ENCODE data around the gene ECPAS.

Gene ECPAS

DNA sequence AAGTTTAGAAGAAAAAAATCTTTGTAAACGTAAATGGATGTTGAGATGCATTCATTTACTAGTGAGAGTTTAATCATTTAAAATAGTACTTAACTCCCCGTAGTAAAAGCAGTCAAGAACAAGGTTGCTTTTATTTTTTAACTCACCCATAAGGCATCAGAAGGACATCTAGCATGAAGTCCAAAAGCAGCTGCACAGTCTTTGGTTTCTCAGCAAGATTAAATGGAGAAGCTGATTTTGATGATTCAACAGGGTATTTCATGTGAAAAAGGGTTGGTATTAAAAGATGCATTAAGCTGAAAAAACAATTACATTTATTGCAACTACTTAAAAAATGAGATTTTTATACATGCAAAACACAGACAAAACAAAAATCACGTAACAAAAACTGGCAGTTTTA lies 44.0 kb downstream of the ECPAS start:
- TF ChIP-seq, protein P1, sequence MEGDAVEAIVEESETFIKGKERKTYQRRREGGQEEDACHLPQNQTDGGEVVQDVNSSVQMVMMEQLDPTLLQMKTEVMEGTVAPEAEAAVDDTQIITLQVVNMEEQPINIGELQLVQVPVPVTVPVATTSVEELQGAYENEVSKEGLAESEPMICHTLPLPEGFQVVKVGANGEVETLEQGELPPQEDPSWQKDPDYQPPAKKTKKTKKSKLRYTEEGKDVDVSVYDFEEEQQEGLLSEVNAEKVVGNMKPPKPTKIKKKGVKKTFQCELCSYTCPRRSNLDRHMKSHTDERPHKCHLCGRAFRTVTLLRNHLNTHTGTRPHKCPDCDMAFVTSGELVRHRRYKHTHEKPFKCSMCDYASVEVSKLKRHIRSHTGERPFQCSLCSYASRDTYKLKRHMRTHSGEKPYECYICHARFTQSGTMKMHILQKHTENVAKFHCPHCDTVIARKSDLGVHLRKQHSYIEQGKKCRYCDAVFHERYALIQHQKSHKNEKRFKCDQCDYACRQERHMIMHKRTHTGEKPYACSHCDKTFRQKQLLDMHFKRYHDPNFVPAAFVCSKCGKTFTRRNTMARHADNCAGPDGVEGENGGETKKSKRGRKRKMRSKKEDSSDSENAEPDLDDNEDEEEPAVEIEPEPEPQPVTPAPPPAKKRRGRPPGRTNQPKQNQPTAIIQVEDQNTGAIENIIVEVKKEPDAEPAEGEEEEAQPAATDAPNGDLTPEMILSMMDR (IDR thresholded peaks at IDR 0.05): no peak
- H3K36me3 ChIP-seq: peaks cover 72% of the 10 kb centered on the region

DNA sequence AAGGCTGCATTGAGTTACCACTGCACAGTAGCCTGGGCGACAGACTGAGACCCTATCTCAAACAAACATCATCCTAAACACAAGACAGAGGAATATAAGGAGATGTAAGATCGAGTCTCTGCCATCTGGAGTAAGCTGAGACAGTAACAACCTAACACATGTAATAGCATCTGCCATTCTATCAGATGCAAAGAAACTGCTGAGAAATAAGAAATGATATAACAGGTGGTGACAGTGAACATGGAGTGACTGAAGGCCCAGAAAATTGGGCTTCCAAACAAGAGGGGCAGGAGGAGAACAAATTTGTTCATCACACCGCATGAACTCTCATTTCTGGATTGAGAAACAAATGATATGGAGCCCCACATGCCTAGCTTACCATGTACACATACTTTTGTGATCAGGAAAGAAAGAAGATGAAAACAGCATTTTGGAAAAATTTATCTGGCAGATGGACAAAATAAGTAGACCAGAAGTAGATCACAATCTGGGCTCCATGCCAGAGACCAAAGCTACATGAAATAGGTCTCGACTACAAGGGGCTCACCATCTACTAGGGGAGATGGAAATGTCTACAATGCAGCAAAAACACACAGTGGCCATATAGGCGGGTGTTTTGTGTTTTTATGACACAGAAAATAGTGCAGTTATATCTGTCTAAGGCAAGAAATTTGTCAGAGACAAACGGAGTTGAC lies 45.5 kb downstream of the ECPAS start:
- H3K27me3 ChIP-seq: no peaks in the 10 kb centered on the region
- TF ChIP-seq, protein P1 (IDR thresholded peaks at IDR 0.05): no peak

More for the DNA sequence above, 44.0 kb downstream of the ECPAS start:
- Histone ChIP-seq H3K4me3 (ENCODE audit: low read depth in 1 of 2, low read length in 1 of 2) (no peak overlapping the region), H3K27ac (no peak overlapping the region), H3K4me1 (ENCODE audit: control insufficient read depth in 1 of 2, insufficient read depth in 1 of 2, low read depth in 1 of 2, low read length in 1 of 2) (no peaks in the 10 kb centered on the region), H3K27me3 (no peaks in the 10 kb centered on the region), H3K9me3 (no peaks in the 10 kb centered on the region)

DNA sequence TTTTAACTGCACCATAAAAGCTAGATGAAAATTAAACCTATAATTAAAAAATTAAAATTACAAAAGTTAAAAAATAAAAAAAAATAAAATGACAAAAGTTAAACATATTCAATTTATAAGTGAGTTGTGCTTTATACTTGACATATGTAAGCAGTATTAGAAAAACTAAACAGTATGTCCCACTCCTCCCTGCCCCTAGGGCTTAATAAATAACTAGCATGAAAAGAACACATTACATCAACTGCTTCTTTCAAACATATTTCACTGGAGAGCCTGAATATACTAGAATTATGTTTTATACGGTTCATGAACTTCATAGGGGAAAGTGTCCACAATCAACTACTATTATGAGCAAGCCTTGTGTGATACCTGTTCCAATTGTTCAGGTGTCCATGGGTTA lies 47.6 kb downstream of the ECPAS start:
- TF ChIP-seq, protein P1 (IDR thresholded peaks at IDR 0.05): no peak
- H3K36me3 ChIP-seq: peaks cover 60% of the 10 kb centered on the region

More for the DNA sequence above, 45.5 kb downstream of the ECPAS start:
- H3K4me1 ChIP-seq (ENCODE audit: control insufficient read depth in 1 of 2, insufficient read depth in 1 of 2, low read depth in 1 of 2, low read length in 1 of 2): no peaks in the 10 kb centered on the region
- peaks cover 62% of the 10 kb centered on the region for H3K36me3 ChIP-seq
- H3K4me3 ChIP-seq (ENCODE audit: low read depth in 1 of 2, low read length in 1 of 2): no peak overlapping the region
- no peak overlapping the region for H3K27ac ChIP-seq
- no peaks in the 10 kb centered on the region for H3K9me3 ChIP-seq

DNA sequence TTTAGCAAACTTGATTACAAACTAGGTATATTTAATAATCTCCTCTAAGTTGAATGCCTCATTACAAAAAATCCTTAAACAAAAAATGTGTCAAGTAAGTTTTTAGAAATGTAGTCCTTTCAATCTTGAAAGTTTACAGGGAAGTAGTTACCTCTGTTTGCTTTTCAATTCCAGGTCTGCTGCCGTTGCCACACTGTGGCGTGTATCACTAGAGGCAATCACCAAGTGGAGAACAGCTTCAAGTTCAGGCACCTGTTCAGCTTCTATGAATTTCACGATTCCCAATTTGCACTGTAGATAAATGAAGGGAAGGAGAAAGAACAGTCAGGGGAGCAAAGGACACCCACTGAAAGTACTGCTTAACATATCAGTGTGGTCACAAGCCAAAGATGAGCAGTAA lies 51.1 kb downstream of the ECPAS start:
- TF ChIP-seq, protein P1 (IDR thresholded peaks at IDR 0.05): no peak
- Histone ChIP-seq H3K27ac (no peak overlapping the region), H3K4me1 (ENCODE audit: control insufficient read depth in 1 of 2, insufficient read depth in 1 of 2, low read depth in 1 of 2, low read length in 1 of 2) (no peaks in the 10 kb centered on the region), H3K36me3 (peaks cover 55% of the 10 kb centered on the region), H3K9me3 (no peaks in the 10 kb centered on the region), H3K4me3 (ENCODE audit: low read depth in 1 of 2, low read length in 1 of 2) (no peak overlapping the region), H3K27me3 (no peaks in the 10 kb centered on the region)

More for the DNA sequence above, 47.6 kb downstream of the ECPAS start:
- H3K27me3 ChIP-seq: no peaks in the 10 kb centered on the region
- H3K4me1 ChIP-seq (ENCODE audit: control insufficient read depth in 1 of 2, insufficient read depth in 1 of 2, low read depth in 1 of 2, low read length in 1 of 2): no peaks in the 10 kb centered on the region
- no peak overlapping the region for H3K4me3 ChIP-seq (ENCODE audit: low read depth in 1 of 2, low read length in 1 of 2)
- no peaks in the 10 kb centered on the region for H3K9me3 ChIP-seq
- no peak overlapping the region for H3K27ac ChIP-seq

DNA sequence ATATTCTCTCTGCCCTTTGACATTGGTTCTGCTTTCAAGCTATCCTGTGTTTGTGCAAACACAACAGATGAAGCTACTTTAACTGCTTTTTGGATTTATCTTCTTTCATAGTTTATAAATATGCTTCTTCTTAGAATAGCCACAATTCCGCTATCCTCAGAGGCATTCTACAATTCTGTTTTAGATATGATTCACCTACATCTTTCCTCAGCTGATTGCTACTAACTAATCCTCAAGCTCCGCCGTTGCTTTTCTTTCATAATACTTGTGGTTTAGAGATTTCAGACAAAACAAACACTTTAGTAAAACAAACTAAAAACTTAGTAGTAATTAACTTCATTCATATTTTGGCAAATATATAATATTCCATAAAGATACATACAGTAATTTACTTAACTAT lies 52.5 kb downstream of the ECPAS start:
- Histone ChIP-seq H3K9me3 (no peaks in the 10 kb centered on the region), H3K4me3 (ENCODE audit: low read depth in 1 of 2, low read length in 1 of 2) (no peak overlapping the region), H3K27me3 (no peaks in the 10 kb centered on the region), H3K4me1 (ENCODE audit: control insufficient read depth in 1 of 2, insufficient read depth in 1 of 2, low read depth in 1 of 2, low read length in 1 of 2) (no peaks in the 10 kb centered on the region), H3K36me3 (peaks cover 50% of the 10 kb centered on the region), H3K27ac (no peak overlapping the region)
- TF ChIP-seq, protein P1 (IDR thresholded peaks at IDR 0.05): no peak

Measured in neutrophil (primary cell).